Fibroblast of lung (primary cell): ENCODE measurements around the gene STK16.

Experiments used
- EZH2 ChIP-seq: IDR thresholded peaks from 2 replicates; pipeline ENCODE4 v1.5.1; 2012; ENCODE audit warnings: low read length, control low read depth, mild to moderate bottlenecking; ENCODE audit errors: missing control alignments
- TF ChIP-seq, protein P1 (sequence below), 2 donors: IDR thresholded peaks in 1 of 2; conservative IDR thresholded peaks in 1 of 2; 1 replicate in 1 of 2; 2 replicates in 1 of 2; pipeline ENCODE4 v1.5.1; 2011 to 2012; ENCODE audit warnings: low read length in 2 of 2, control low read depth in 1 of 2, inconsistent platforms in 1 of 2, low read depth in 1 of 2, mild to moderate bottlenecking in 1 of 2

DNA sequence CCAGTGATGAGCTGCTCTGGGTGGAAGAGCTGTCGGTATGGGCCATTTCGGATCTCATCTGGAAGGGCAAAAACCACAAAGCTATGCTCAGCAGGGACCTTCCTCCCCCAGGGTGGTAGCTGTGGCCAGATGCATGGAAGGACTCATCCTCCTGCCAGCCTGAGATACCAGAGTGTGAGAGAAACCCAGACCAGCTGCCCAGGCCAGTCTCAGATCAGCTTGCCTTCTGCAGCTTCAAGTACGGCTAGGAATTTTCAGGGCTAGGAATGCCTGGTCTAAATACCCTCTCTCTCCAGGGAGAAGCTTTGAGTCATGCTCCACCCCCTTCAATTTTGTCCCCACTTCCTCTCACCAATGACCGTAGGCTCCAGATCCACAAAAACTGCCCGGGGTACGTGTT, 6.4 kb downstream of the STK16 start:
- no peak for TF ChIP-seq EZH2
- TF ChIP-seq, protein P1, sequence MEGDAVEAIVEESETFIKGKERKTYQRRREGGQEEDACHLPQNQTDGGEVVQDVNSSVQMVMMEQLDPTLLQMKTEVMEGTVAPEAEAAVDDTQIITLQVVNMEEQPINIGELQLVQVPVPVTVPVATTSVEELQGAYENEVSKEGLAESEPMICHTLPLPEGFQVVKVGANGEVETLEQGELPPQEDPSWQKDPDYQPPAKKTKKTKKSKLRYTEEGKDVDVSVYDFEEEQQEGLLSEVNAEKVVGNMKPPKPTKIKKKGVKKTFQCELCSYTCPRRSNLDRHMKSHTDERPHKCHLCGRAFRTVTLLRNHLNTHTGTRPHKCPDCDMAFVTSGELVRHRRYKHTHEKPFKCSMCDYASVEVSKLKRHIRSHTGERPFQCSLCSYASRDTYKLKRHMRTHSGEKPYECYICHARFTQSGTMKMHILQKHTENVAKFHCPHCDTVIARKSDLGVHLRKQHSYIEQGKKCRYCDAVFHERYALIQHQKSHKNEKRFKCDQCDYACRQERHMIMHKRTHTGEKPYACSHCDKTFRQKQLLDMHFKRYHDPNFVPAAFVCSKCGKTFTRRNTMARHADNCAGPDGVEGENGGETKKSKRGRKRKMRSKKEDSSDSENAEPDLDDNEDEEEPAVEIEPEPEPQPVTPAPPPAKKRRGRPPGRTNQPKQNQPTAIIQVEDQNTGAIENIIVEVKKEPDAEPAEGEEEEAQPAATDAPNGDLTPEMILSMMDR (conservative IDR thresholded peaks at IDR 0.05 in 1 of 2, IDR thresholded peaks at IDR 0.05 in 1 of 2; ENCODE audit: low read depth in 1 of 2, low read length in 2 of 2): no peak
